SKM-1 treated with dmso at 0.1 percent for 144 hours (cell line): ENCODE results near the gene PIK3R6.

Experiments used
- DNase-seq: peaks from one replicate; lab custom pipeline; 2025; ENCODE audit not compliant: unreplicated experiment; lab: John Stamatoyannopoulos, UW

Gene PIK3R6

GRCh38 chr17:8867361-8867981, at the start of gene PIK3R6:
Gene PIK3R6, minus strand, starts transcription at chr17:8867674. Its CDS starts 17,880 bp downstream, at chr17:8849794.
- no peak for DNase-seq

GRCh38 chr17:8916466-8916865, 49.0 kb upstream of the PIK3R6 start:
- peak; percentile 38 for DNase-seq

- no peak for DNase-seq
Measured at GRCh38 chr17:8914554-8914953, 47.1 kb upstream of the PIK3R6 start.

- no peak for DNase-seq
Measured at GRCh38 chr17:8913879-8914278, 46.4 kb upstream of the PIK3R6 start.

- no peak for DNase-seq
Measured at GRCh38 chr17:8913091-8913490, 45.6 kb upstream of the PIK3R6 start.

GRCh38 chr17:8912084-8912981, 44.9 kb upstream of the PIK3R6 start:
- no peak for DNase-seq

- DNase-seq = no peak
Measured at GRCh38 chr17:8910969-8911604, 43.6 kb upstream of the PIK3R6 start.

- DNase-seq = no peak
Measured at GRCh38 chr17:8909586-8910270, 42.3 kb upstream of the PIK3R6 start.

GRCh38 chr17:8905331-8905730, 37.9 kb upstream of the PIK3R6 start:
- no peak for DNase-seq

GRCh38 chr17:8904686-8905085, 37.2 kb upstream of the PIK3R6 start:
- DNase-seq = no peak

GRCh38 chr17:8904201-8904600, 36.7 kb upstream of the PIK3R6 start:
- no peak for DNase-seq

- DNase-seq = no peak
Measured at GRCh38 chr17:8900626-8901585, 33.4 kb upstream of the PIK3R6 start.

GRCh38 chr17:8900207-8900606, 32.7 kb upstream of the PIK3R6 start:
- DNase-seq = no peak

- no peak for DNase-seq
Measured at GRCh38 chr17:8898636-8899035, 31.2 kb upstream of the PIK3R6 start.

GRCh38 chr17:8898126-8898525, 30.7 kb upstream of the PIK3R6 start:
- no peak for DNase-seq

- DNase-seq = no peak
Measured at GRCh38 chr17:8896641-8897635, 29.5 kb upstream of the PIK3R6 start.

- no peak for DNase-seq
Measured at GRCh38 chr17:8896087-8896486, 28.6 kb upstream of the PIK3R6 start.

GRCh38 chr17:8894673-8895578, 27.5 kb upstream of the PIK3R6 start:
- peak; percentile 13 for DNase-seq
